ENCODE results near the gene TSNAXIP1.

DNA sequence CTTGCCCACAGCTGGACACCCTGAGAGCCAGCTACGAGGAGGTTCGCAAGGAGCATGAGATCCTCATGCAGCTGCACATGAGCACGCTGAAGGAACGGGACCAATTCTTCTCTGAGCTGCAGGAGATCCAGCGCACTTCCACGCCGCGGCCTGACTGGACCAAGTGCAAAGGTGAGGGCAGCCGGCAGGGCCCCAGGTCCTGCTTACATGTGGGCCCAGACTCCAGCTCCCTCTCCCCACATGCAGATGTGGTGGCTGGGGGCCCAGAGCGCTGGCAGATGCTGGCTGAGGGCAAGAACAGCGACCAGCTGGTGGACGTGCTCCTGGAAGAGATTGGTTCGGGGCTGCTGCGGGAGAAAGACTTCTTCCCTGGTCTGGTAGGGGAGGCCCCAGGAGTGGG lies 19.2 kb downstream of the TSNAXIP1 start:
- TF ChIP-seq EZH2phosphoT487 (IDR thresholded peaks at IDR 0.05; ENCODE audit: insufficient read depth, low read depth) (no peak), EZH2 (IDR thresholded peaks at IDR 0.05; ENCODE audit: insufficient read depth, poor library complexity, severe bottlenecking) (no peak)

Data from GM23248 (cell line).